DMS79 (cell line): Measurements from ENCODE around the gene MATN1.

ENCODE experiments used
- DNase-seq: peaks from one replicate; lab custom pipeline; 2025; lab: John Stamatoyannopoulos, UW

MATN1 gene

GRCh38 chr1:30758121-30758688 lies 34.8 kb upstream of the MATN1 start:
- no peak for DNase-seq

GRCh38 chr1:30757352-30758120 lies 34.2 kb upstream of the MATN1 start, which contains the start of gene LAPTM5:
Gene LAPTM5 (minus strand): TSS chr1:30757774. CDS start chr1:30757745, 29 bp downstream.
- no peak for DNase-seq

- no peak for DNase-seq
Measured at GRCh38 chr1:30756545-30757351, 33.4 kb upstream of the MATN1 start.

- no peak for DNase-seq
Measured at GRCh38 chr1:30756206-30756544, 32.8 kb upstream of the MATN1 start.

- DNase-seq, result no peak
Measured at GRCh38 chr1:30755746-30756145, 32.4 kb upstream of the MATN1 start.

GRCh38 chr1:30755334-30755733 lies 31.9 kb upstream of the MATN1 start:
- no peak for DNase-seq

GRCh38 chr1:30754684-30755171 lies 31.3 kb upstream of the MATN1 start:
- DNase-seq, result no peak

- DNase-seq, result no peak
Measured at GRCh38 chr1:30753660-30754123, 30.3 kb upstream of the MATN1 start.

- DNase-seq, result no peak
Measured at GRCh38 chr1:30753118-30753517, 29.7 kb upstream of the MATN1 start.

GRCh38 chr1:30752651-30752908 lies 29.2 kb upstream of the MATN1 start:
- no peak for DNase-seq

- DNase-seq, result no peak
Measured at GRCh38 chr1:30751830-30752650, 28.7 kb upstream of the MATN1 start.

GRCh38 chr1:30750731-30751291 lies 27.4 kb upstream of the MATN1 start:
- DNase-seq, result no peak

- no peak for DNase-seq
Measured at GRCh38 chr1:30749691-30750583, 26.6 kb upstream of the MATN1 start.

GRCh38 chr1:30748699-30749401 lies 25.5 kb upstream of the MATN1 start:
- DNase-seq, result no peak

- peak; percentile 66 for DNase-seq
Measured at GRCh38 chr1:30748098-30748698, 24.8 kb upstream of the MATN1 start.

- no peak for DNase-seq
Measured at GRCh38 chr1:30747033-30748008, 23.9 kb upstream of the MATN1 start.

GRCh38 chr1:30746212-30747032 lies 23.0 kb upstream of the MATN1 start:
- no peak for DNase-seq

- no peak for DNase-seq
Measured at GRCh38 chr1:30745834-30746208, 22.4 kb upstream of the MATN1 start.
